Measurements from ENCODE around the gene NAT16. TPM values are rescaled to one million over a fixed set of nuclear protein-coding genes. Genes with fewer than 3 reads are reported as not detected.
A peak's percentile ranks its signal among the peaks of the same experiment; 100 is the strongest.

Gene NAT16
- total RNA-seq, 1 donor from 2014 or later: 0.16 TPM

DNA sequence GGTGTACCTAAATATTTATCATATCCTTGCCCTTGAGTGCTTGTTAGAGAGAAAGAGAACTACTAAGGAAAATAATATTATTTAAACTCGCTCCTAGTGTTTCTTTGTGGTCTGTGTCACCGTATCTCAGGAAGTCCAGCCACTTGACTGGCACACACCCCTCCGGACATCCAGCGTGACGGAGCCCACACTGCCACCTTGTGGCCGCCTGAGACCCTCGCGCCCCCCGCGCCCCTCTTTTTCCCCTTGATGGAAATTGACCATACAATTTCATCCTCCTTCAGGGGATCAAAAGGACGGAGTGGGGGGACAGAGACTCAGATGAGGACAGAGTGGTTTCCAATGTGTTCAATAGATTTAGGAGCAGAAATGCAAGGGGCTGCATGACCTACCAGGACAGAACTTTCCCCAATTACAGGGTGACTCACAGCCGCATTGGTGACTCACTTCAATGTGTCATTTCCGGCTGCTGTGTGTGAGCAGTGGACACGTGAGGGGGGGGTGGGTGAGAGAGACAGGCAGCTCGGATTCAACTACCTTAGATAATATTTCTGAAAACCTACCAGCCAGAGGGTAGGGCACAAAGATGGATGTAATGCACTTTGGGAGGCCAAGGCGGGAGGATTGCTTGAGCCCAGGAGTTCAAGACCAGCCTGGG lies 41.8 kb downstream of the NAT16 start:
- H3K4me2 ChIP-seq (ENCODE audit: low read length): peak overlapping the region; percentile 63
- Mint-ChIP-seq H3K4me1 (ENCODE audit: low read depth, unreplicated experiment) (peaks cover 40% of the 10 kb centered on the region), H3K27ac (ENCODE audit: unreplicated experiment) (peak overlapping the region; percentile 88), H3K4me3 (ENCODE audit: unreplicated experiment) (peak overlapping the region; percentile 70), H3K27me3 (ENCODE audit: low read depth, unreplicated experiment) (no peaks in the 10 kb centered on the region), H3K36me3 (ENCODE audit: low read depth, unreplicated experiment) (peaks cover 18% of the 10 kb centered on the region), H3K9me3 (ENCODE audit: unreplicated experiment) (no peaks in the 10 kb centered on the region)
- H2AFZ ChIP-seq (ENCODE audit: low read depth, low read length): no peak overlapping the region
- H3K9me3 ChIP-seq (ENCODE audit: insufficient read depth, low read depth, low read length): no peaks in the 10 kb centered on the region
- TF ChIP-seq, protein P1, sequence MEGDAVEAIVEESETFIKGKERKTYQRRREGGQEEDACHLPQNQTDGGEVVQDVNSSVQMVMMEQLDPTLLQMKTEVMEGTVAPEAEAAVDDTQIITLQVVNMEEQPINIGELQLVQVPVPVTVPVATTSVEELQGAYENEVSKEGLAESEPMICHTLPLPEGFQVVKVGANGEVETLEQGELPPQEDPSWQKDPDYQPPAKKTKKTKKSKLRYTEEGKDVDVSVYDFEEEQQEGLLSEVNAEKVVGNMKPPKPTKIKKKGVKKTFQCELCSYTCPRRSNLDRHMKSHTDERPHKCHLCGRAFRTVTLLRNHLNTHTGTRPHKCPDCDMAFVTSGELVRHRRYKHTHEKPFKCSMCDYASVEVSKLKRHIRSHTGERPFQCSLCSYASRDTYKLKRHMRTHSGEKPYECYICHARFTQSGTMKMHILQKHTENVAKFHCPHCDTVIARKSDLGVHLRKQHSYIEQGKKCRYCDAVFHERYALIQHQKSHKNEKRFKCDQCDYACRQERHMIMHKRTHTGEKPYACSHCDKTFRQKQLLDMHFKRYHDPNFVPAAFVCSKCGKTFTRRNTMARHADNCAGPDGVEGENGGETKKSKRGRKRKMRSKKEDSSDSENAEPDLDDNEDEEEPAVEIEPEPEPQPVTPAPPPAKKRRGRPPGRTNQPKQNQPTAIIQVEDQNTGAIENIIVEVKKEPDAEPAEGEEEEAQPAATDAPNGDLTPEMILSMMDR (IDR thresholded peaks at IDR 0.05; ENCODE audit: insufficient read depth, low read depth, low read length): peak; percentile 30
- TF ChIP-seq EZH2 (IDR thresholded peaks at IDR 0.05; ENCODE audit: insufficient read depth, low read length): no peak
- DNase-seq (ENCODE audit: low read depth) (peak; percentile 95), FAIRE-seq (peak; percentile 26)
- H3K36me3 ChIP-seq (ENCODE audit: insufficient read depth, low read length): peaks cover 39% of the 10 kb centered on the region
- peaks cover 42% of the 10 kb centered on the region for H3K4me1 ChIP-seq (ENCODE audit: insufficient read depth, low read length)
- H3K27me3 ChIP-seq (ENCODE audit: insufficient read depth, low read length): no peaks in the 10 kb centered on the region
- peak overlapping the region; percentile 61 for H3K9ac ChIP-seq (ENCODE audit: low read length)
- H3K27ac ChIP-seq (ENCODE audit: low read depth, low read length): peak overlapping the region; percentile 81
- H3K79me2 ChIP-seq (ENCODE audit: insufficient read depth, low read length): no peaks in the 10 kb centered on the region
- H3K4me3 ChIP-seq (ENCODE audit: insufficient read depth, low read depth, low read length): no peak overlapping the region
- peaks cover 47% of the 10 kb centered on the region for H4K20me1 ChIP-seq (ENCODE audit: insufficient read depth, low read length)

- Histone ChIP-seq H3K4me1 (ENCODE audit: insufficient read depth, low read length) (peaks cover 43% of the 10 kb centered on the region), H3K79me2 (ENCODE audit: insufficient read depth, low read length) (no peaks in the 10 kb centered on the region), H3K36me3 (ENCODE audit: insufficient read depth, low read length) (peaks cover 44% of the 10 kb centered on the region), H3K9me3 (ENCODE audit: insufficient read depth, low read depth, low read length) (no peaks in the 10 kb centered on the region), H3K4me2 (ENCODE audit: low read length) (peak overlapping the region; percentile 63), H4K20me1 (ENCODE audit: insufficient read depth, low read length) (peaks cover 53% of the 10 kb centered on the region), H3K9ac (ENCODE audit: low read length) (peak overlapping the region; percentile 61), H3K27me3 (ENCODE audit: insufficient read depth, low read length) (no peaks in the 10 kb centered on the region), H2AFZ (ENCODE audit: low read depth, low read length) (no peak overlapping the region), H3K4me3 (ENCODE audit: insufficient read depth, low read depth, low read length) (no peak overlapping the region), H3K27ac (ENCODE audit: low read depth, low read length) (peak overlapping the region; percentile 81)
- Mint-ChIP-seq H3K27me3 (ENCODE audit: low read depth, unreplicated experiment) (no peaks in the 10 kb centered on the region), H3K27ac (ENCODE audit: unreplicated experiment) (peak overlapping the region; percentile 88), H3K36me3 (ENCODE audit: low read depth, unreplicated experiment) (peaks cover 20% of the 10 kb centered on the region), H3K9me3 (ENCODE audit: unreplicated experiment) (no peaks in the 10 kb centered on the region), H3K4me3 (ENCODE audit: unreplicated experiment) (peak overlapping the region; percentile 70), H3K4me1 (ENCODE audit: low read depth, unreplicated experiment) (peaks cover 42% of the 10 kb centered on the region)
- DNase-seq (ENCODE audit: low read depth): no peak
- no peak for FAIRE-seq
- TF ChIP-seq, protein P1 (IDR thresholded peaks at IDR 0.05; ENCODE audit: insufficient read depth, low read depth, low read length): no peak
- TF ChIP-seq EZH2 (IDR thresholded peaks at IDR 0.05; ENCODE audit: insufficient read depth, low read length): no peak
These were observed 42.4 kb downstream of the NAT16 start for GRCh38 chr7:101137651-101138212.

Measured in astrocyte (in vitro differentiated cells and primary cell).